GM19240 (cell line): ENCODE measurements around the gene DNPEP.
"Not testable (repeated sequence)": the region's sequence is repeated elsewhere in the genome, so short reads cannot be mapped to it uniquely, and the experiment has no call there.

ENCODE experiments used
- DNase-seq: peaks from one replicate; pipeline ENCODE4 v3.0.0; 2011; ENCODE audit warnings: low spot score; ENCODE audit not compliant: insufficient read length

Gene DNPEP

DNA sequence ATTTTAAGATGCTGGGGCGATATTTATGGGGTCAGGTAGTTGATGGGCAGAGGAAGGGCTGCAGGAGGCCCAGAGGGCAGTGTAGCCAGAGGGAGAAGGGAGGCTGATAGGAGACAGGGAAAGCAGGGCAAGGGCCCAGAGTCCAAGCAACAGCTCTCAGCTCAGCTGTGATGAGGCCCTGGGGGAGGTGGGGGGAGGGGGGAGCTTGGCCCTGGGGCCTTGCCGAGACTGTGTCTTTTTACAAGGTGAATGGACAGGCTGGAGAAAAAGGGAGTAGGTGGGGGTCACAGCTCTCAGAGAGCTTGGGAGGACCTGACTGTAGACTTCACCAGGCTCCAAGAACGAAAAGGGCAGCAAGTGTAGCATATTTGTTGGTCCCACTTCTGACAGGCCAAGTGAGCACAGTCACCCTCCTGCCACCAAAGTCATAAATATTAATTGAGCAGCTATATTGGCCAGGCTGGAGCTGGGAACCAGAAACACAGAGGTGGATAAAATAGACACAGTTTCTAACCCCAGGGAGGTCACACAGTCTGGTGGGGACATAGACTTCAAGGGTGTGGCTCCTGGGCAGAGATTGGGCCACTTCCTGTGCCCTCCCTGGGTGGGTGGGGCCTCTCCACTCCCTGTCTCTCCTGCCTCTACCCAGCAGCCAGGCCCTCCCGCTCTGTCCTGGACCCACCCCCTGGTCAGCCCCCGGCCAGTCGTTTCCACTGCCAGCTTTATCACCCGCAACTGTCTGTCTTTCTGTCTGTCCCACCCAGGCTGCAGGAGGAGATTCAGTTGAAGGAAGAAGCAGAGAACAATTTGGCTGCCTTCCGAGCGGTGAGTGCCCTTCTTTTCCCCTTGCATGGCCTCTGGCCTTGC lies 31.9 kb upstream of the DNPEP start:
- no peak for DNase-seq

DNA sequence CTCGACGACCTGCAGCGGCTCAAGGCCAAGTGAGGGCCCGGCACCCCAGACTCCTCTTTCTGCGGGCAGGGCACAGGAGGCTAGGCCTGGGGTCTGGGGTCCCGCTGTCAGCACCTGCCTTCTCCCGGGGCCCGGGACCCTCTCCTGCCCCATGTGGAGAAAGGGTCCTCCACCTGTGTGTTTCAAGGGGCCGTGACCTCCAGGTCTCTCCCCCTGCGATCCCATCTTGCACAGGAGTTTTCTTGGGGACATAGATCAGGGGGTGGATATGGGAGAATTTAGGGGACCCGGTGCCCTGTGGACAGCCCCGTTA lies 31.3 kb upstream of the DNPEP start:
- no peak for DNase-seq

DNA sequence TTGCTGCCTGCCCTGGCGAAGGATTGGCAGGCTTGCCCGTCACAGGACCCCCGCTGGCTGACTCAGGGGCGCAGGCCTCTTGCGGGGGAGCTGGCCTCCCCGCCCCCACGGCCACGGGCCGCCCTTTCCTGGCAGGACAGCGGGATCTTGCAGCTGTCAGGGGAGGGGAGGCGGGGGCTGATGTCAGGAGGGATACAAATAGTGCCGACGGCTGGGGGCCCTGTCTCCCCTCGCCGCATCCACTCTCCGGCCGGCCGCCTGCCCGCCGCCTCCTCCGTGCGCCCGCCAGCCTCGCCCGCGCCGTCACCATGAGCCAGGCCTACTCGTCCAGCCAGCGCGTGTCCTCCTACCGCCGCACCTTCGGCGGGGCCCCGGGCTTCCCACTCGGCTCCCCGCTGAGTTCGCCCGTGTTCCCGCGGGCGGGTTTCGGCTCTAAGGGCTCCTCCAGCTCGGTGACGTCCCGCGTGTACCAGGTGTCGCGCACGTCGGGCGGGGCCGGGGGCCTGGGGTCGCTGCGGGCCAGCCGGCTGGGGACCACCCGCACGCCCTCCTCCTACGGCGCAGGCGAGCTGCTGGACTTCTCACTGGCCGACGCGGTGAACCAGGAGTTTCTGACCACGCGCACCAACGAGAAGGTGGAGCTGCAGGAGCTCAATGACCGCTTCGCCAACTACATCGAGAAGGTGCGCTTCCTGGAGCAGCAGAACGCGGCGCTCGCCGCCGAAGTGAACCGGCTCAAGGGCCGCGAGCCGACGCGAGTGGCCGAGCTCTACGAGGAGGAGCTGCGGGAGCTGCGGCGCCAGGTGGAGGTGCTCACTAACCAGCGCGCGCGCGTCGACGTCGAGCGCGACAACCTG lies 30.7 kb upstream of the DNPEP start, which contains the start of gene DES:
Gene DES, plus strand, starts transcription at position 223 of the 857 bp plus-strand sequence. Its CDS starts 86 bp downstream, at position 309.
- no peak for DNase-seq

DNA sequence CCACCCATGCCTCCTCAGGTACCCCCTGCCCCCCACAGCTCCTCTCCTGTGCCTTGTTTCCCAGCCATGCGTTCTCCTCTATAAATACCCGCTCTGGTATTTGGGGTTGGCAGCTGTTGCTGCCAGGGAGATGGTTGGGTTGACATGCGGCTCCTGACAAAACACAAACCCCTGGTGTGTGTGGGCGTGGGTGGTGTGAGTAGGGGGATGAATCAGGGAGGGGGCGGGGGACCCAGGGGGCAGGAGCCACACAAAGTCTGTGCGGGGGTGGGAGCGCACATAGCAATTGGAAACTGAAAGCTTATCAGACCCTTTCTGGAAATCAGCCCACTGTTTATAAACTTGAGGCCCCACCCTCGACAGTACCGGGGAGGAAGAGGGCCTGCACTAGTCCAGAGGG lies 29.7 kb upstream of the DNPEP start:
- no peak for DNase-seq

DNA sequence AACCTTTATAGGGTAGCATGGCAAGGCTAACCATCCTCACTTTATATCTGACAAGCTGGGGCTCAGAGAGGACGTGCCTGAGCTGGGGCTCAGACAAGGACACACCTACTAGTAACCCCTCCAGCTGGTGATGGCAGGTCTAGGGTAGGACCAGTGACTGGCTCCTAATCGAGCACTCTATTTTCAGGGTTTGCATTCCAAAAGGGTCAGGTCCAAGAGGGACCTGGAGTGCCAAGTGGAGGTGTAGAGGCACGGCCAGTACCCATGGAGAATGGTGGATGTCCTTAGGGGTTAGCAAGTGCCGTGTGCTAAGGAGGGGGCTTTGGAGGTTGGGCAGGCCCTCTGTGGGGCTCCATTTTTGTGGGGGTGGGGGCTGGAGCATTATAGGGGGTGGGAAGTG lies 29.2 kb upstream of the DNPEP start:
- no peak for DNase-seq

DNA sequence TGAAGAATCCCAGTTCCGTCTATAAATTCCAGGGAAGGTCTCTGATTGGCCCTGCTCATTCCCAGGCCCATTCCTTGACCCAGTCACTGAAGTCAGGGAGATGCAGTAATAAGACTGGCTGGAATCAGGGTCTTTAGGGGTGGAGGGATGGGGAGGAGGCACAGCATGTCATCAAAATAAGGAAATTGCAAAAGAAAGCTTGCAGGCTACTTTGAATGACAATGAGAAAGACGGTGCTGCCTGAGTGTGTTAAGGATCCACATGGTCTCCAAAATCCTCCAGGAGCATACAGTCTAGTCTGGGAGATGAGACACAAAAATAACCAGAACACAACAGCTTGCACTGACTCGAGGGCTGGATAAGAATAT lies 28.5 kb upstream of the DNPEP start:
- DNase-seq = no peak

DNA sequence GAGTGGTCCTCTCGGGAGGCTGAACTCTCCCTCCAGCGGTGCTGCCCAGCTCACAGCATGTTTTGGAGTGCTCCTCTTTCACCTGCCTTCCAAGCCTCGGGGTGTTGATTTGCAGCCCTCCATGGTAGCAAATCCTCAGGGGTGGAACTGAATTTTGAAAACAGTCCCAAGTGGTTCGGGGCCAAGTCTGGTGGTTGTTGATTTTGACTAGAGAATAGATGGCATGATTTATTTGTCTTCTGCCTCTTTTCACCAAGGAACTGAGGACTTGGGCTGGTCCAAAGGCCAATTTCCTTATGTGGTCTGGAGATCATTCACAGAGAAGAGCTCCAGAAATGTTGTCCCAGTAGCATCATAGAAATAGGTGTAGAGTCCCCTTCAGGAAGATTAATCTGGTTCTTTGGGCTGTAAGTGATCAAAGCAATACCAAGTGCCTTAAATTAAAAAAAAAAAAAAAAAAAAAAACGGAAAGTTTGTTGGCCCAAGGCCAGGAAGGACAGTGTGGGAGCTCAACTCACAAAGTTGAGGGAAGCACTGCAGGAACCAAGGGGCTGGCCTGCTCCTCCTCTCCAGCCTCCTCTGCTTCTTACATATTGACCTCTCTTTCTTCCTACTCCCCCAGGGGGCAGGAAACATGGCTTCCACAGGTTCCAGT lies 28.0 kb upstream of the DNPEP start:
- no peak for DNase-seq

DNA sequence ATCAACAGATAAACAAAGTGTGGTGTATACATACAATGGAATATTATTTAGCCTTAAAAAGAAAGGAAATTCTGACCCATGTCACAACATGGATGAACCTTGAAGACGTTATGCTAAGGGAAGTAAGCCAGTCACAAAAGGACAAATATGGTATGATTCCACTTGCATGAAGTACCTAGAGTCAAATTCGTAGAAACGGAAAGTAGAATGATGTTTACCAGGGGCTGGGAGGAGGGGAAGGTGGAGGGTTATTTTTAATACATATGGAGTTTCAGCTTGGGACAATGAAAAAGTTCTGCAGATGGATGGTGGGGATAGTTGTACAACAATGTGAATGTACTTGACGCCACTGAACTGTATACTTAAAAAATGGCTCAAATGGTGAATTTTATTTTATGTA lies 27.1 kb upstream of the DNPEP start:
- no peak for DNase-seq

DNA sequence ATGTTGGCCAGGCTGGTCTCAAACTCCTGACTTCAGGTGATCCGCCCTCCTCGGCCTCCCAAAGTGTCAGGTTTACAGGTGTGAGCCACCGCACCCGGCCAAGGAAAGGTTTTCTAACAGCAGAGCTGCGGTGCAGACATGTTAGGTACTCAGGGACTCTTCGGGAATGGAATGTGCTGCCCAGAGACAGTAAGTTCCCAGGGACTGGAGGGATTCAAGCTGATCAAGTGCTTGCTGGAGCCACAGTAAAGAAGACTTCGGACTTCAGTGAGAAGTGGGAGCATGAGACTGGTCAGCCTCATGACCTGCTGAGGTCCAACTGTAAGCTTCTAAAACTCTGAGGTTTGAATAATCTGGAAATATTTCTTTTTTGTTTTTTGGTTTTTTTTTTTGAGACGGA lies 22.7 kb upstream of the DNPEP start:
- no peak for DNase-seq

DNA sequence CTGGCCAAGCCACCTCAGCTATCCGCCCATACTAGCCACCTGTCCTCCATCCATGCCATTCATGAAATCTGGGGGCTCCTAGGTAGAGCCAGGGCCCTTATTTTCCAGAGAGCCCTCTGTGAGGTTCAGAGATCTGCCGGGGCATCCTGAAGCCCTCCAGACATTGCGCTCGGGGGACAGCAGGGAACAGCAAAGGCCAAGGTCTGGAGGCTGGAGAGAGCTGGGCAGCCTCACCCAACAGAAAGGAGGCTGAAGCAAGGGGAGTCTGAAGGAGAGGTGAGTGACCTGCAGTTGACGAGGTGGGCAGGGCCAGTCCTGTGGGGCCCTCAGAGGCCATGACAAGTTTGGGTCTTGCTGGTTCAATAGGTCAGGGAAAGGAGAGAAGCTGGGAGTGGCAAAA lies 21.9 kb upstream of the DNPEP start:
- DNase-seq = no peak

DNA sequence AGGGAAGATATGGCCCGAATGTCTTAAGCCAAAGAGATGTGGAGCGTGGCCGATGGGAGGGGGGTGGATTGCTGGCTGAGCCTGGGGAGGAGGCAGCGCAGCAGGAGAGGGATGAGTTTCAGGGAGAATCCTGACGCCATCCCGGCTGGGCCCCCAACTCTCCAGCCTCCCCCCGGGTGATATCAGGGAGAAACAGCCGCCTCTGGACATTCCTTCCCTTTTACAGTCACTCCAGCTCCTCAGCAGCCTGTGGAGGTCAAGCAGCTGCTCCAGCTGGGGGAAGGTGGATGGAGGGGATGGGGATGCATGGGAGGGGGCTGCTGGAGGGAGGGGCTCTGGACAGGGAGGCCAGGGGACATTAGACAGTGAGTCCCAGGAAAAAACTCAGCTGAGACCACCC lies 20.9 kb upstream of the DNPEP start:
- DNase-seq = no peak

DNA sequence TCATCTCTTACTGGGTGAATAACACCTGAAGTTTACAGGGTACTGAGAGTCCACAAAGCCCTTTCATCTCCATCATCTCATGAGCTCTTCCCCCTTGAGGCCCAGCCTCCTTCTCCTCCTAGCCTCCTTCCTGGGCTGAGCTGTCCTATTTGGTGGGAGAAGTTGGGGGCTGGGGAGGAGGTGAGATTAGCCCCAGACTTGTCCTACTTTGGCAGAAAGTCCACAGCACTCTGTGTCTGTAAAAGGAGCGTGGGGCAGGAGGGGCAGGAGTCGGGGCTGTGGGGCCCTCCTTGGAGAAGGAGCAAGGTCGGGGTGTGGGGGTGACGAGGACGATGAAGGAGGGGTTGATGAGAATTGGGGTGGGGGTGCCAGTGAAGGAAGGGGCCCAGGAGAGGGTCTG lies 20.5 kb upstream of the DNPEP start:
- no peak for DNase-seq

DNA sequence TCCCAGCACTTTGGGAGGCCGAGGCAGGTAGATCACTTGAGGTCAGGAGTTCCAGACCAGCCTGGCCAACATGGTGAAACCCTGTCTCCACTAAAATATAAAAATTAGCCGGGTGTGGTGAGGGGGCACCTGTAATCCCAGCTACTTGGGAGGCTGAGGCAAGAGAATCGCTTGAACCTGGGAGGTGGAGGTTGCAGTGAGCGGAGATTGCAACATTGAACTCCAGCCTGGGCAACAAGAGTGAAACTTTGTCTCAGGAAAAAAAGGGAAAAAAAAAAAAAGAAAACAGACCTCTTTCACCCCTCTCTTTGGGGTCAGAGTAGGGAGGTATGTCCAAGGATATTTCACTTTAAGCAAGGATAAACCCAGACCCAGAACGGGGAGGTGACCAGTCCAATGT lies 19.6 kb upstream of the DNPEP start:
- DNase-seq = not testable (repeated sequence)

DNA sequence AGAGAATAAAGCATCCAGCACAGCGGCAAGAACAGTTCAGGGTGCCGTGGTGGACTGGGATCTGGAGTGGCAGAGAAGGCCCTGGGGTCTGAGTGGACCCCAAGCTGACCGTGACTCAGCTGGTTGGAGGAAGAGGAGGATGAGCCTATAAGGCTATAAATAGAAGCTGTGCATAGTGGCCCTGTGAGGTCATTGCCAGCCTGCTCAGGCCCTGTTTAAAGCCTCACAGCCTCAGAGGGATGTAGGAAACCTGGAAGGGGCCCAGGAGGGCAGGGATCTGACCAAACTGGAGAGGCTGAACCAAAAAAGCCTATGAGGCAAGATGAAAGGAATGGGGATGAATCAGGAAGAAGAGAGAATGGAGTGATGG lies 19.1 kb upstream of the DNPEP start:
- no peak for DNase-seq

DNA sequence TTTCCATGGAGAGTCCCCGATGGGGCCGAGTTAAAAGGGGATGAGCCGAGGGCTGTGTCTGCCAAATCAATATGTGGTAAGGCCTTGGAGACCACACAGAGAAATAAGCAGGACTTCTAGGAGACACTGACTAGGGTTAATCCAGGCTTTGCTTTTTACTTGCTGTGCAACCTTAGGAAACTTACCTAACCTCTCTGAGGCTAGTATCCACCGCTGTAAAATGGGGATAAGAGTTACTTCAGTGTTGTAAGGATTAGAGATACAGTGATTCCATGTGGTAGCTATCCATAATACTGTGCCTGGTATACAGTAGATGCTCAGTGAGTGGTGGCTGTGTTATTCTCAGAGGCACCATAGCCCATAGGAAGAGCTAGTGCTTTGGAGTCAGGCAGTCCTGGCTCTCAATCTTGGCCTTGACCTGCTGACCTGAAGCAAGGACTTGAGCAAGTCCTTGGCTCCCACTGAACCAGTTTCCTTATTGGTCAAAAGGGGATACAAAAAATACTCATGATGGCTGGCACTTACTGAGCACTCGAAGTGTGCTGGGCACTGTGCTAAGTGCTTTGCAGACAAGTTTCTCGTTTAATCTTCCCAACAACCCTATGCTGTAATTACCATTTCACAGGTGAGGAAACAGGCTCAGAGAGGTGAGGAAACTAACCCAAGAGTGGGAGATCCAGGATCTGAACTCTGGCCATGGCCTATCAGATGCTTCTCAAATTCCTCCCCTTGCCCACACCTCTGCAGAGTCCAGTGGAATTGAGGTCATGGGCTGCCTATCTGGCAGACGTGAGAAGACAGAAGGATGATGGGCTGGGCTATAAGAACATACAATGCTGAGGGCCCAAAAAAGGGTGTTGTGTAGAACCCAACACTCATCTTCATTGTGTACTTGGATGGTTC lies 18.5 kb upstream of the DNPEP start:
- DNase-seq = no peak

DNA sequence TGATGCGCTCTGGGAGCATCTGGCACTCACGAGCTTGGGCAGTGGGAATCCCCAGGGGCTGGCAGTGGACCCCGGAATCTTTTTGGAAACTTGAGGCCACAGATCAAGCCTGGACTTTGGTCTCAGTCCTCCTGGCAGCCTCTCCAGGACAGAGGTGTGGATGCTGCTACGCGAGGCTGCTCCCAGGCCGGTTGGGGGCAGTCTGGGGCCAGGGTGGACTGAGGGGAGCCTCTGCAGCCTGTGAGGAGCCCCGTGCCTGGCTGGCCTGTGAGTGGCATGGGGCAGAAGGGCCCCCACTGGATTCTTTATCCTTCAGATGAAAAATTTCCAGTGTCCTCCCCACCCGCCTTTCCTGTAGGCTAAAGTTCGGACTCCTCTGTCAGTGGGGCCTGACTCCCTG lies 17.7 kb upstream of the DNPEP start:
- no peak for DNase-seq

DNA sequence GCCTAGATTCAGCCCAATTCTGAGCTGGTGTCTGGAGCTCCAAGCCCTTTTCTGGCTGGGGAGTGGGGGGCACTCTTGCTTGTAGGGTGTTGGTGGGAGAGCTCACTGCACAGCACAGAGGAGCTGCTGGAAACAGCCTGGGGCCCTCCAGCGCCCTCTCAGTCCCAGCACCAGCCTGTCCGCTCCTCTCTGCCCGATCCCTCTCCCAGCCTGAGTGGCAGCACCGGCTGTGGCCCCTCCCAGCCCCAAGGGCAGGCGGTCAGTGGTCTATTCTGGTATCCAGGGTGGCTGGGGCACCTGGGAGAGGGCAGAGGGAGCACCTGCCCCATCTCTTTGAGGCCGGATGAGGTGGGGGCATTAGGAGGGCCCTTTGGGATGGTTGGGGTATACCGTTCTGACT lies 17.2 kb upstream of the DNPEP start:
- no peak for DNase-seq

DNA sequence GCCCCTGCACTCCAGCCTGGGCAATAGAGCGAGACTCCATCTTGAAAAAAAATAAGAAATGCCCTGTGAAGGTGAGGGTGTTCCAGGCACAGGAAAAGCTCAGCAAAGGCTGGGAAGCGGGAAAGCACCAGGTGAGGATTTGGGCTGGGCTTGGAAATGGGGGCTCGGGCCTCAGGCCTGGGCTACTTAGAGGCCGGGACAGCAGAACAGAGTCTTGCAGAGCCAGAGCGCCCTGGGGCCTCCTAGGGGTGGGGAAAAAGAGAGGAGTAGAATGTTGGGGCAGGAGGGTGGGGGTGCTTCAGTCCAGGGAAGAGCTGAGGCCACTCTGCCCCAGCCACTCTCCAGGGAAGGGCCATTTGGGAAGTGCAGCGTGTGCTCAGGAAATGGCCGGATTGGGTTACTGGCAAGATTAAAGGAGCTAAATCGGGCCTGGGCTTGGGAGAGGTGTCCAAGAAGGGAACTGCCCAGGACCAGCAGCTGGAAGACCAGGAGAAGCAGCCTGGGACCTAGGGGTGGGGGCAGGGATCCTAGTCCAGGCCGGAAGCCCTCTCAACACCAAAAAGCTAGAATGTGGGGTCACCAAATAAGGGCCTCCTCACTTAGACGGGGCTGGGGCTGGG lies 16.7 kb upstream of the DNPEP start:
- DNase-seq = no peak

DNA sequence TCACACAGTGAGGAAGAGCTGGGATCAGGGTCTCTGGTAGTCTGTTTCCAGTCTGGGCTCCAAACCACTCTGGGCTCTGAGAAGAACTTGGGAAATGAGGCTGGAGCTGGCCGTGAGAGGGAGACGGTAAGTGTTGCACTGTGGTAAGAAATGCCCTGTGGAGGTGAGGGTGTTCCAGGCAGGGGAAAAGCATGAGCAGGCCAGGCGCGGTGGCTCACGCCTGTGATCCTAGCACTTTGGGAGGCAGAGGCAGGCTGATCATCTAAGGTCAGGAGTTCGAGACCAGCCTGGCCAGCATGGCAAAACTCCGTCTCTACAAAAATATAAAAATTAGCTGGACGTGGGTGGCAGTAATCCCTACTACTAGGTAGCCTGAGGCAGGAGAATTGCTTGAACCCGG lies 16.1 kb upstream of the DNPEP start:
- DNase-seq = no peak

DNA sequence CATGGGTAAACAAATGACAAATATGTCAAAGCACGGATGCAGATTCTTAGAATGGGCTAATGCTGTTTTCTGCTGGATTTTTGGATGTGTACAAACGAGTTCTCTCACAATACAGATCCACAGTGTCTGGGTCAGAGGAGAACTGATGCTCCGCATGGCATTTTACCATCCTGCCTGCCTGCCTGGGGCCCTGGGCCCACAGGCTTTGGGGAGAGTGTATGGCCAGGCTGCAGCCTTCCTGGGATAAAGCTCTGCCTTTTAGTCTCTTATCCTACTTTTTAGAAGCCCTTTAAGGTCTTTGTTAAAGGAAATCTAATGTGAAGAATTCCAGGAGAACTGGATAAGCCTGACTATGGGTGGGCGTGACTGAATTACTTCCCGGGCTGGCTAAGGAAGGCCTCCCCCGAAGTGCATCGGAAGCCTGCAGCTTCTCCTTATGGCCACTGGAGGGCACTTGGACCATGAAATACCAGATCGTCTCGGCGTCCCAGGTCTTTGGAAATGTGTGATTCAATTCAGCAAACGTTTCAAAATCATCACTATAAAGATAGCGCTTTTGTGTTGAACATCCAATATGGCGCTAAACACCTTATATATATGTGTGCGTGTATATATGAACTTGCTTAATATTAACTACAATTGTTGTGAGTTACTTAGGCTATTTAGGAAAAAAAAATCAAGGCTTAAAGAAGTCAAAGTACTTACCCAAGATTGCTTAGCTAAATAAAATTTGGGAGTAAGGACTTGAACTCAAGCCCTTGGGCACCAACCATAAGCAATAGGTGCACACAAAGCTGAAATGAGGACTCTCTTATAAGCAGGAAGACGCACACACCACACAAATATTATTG lies 15.2 kb upstream of the DNPEP start:
- DNase-seq = peak; percentile 60
